HG02840 (cell line): ENCODE results near the gene IGFL2.
"Not testable (repeated sequence)": the region's sequence is repeated elsewhere in the genome, so short reads cannot be mapped to it uniquely, and the experiment has no call there.

ENCODE experiments used
- ATAC-seq: cut with Tn5 transposase; IDR thresholded peaks from one replicate; pipeline ENCODE4 v1.9.1; 2021; ENCODE audit warnings: mild to moderate bottlenecking, moderate library complexity, moderate number of reproducible peaks; ENCODE audit not compliant: unreplicated experiment, low FRiP score

IGFL2 gene

GRCh38 chr19:46186717-46187101, 38.7 kb downstream of the IGFL2 start:
- ATAC-seq = no peak

GRCh38 chr19:46189971-46190888, 42.2 kb downstream of the IGFL2 start:
- no peak for ATAC-seq

GRCh38 chr19:46191356-46191755, 43.3 kb downstream of the IGFL2 start:
- no peak for ATAC-seq

GRCh38 chr19:46191972-46192371, 43.9 kb downstream of the IGFL2 start:
- no peak for ATAC-seq

- ATAC-seq = not testable (repeated sequence)
Observed at GRCh38 chr19:46192626-46192991, 44.6 kb downstream of the IGFL2 start.

- no peak for ATAC-seq
Observed at GRCh38 chr19:46192992-46193650, 45.1 kb downstream of the IGFL2 start.

- no peak for ATAC-seq
Observed at GRCh38 chr19:46193678-46194077, 45.6 kb downstream of the IGFL2 start.

GRCh38 chr19:46195104-46195503, 47.1 kb downstream of the IGFL2 start:
- no peak for ATAC-seq

- not testable (repeated sequence) for ATAC-seq
Observed at GRCh38 chr19:46195919-46196318, 47.9 kb downstream of the IGFL2 start.

GRCh38 chr19:46196410-46197124, 48.5 kb downstream of the IGFL2 start:
- no peak for ATAC-seq

- ATAC-seq = no peak
Observed at GRCh38 chr19:46197314-46198070, 49.5 kb downstream of the IGFL2 start.

GRCh38 chr19:46198756-46199155, 50.7 kb downstream of the IGFL2 start:
- ATAC-seq = no peak

GRCh38 chr19:46201454-46202310, 53.6 kb downstream of the IGFL2 start:
- ATAC-seq = no peak

- ATAC-seq = no peak
Observed at GRCh38 chr19:46202426-46202825, 54.4 kb downstream of the IGFL2 start.

- no peak for ATAC-seq
Observed at GRCh38 chr19:46202872-46203860, 55.1 kb downstream of the IGFL2 start.

GRCh38 chr19:46204008-46204407, 56.0 kb downstream of the IGFL2 start:
- no peak for ATAC-seq

- ATAC-seq = no peak
Observed at GRCh38 chr19:46205183-46205984, 57.3 kb downstream of the IGFL2 start.

GRCh38 chr19:46206176-46206575, 58.1 kb downstream of the IGFL2 start:
- ATAC-seq = no peak
